Astrocyte of the cerebellum (primary cell): ENCODE data around the gene BUB3.

Source experiments
- DNase-seq: peaks from one replicate; pipeline ENCODE4 v3.0.0-alpha.2; 2011; ENCODE audit warnings: low read depth
- H3K4me3 ChIP-seq: 2 replicates; pipeline ENCODE4 v1.5.1; 2011; ENCODE audit warnings: mild to moderate bottlenecking, low read depth, low read length, moderate library complexity
- in situ Hi-C: cut with HindIII; loops from 2 replicates; pipeline ENCODE4 v1.10.0; 2017; ENCODE audit warnings: low sequenced_read_pairs
- TF ChIP-seq, protein P1 (sequence below): IDR thresholded peaks from 2 replicates; pipeline ENCODE4 v1.5.1; 2012; ENCODE audit warnings: low read length, low read depth, moderate library complexity, mild to moderate bottlenecking; ENCODE audit errors: missing control alignments

The BUB3 gene

DNA sequence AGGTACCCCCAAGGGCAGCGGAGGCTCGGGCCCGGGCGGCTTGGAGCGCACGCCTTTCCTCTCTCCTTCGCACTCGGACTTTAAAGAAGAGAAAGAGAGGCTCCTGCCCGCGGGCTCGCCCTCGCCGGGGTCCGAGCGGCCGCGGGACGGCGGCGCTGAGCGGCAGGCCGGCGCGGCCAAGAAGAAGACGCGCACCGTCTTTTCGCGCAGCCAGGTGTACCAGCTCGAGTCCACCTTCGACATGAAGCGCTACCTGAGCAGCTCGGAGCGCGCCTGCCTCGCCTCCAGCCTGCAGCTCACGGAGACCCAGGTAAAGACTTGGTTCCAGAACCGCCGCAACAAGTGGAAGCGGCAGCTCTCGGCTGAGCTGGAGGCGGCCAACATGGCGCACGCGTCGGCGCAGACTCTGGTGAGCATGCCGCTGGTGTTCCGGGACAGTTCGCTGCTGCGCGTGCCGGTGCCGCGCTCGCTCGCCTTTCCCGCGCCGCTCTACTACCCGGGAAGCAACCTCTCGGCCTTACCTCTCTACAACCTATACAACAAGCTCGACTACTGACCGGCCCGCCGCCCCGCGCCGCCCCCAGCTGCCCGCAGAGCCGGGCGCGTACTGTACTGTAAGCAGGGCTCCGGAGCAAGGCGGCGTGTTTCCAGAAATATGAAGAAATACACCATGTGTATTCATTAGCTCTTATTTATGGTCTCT, 4.5 kb upstream of the BUB3 start:
- DNase-seq = no peak
- peak overlapping the region; percentile 34 for H3K4me3 ChIP-seq
- TF ChIP-seq, protein P1, sequence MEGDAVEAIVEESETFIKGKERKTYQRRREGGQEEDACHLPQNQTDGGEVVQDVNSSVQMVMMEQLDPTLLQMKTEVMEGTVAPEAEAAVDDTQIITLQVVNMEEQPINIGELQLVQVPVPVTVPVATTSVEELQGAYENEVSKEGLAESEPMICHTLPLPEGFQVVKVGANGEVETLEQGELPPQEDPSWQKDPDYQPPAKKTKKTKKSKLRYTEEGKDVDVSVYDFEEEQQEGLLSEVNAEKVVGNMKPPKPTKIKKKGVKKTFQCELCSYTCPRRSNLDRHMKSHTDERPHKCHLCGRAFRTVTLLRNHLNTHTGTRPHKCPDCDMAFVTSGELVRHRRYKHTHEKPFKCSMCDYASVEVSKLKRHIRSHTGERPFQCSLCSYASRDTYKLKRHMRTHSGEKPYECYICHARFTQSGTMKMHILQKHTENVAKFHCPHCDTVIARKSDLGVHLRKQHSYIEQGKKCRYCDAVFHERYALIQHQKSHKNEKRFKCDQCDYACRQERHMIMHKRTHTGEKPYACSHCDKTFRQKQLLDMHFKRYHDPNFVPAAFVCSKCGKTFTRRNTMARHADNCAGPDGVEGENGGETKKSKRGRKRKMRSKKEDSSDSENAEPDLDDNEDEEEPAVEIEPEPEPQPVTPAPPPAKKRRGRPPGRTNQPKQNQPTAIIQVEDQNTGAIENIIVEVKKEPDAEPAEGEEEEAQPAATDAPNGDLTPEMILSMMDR = no peak
- in situ Hi-C loops = no loop called here

DNA sequence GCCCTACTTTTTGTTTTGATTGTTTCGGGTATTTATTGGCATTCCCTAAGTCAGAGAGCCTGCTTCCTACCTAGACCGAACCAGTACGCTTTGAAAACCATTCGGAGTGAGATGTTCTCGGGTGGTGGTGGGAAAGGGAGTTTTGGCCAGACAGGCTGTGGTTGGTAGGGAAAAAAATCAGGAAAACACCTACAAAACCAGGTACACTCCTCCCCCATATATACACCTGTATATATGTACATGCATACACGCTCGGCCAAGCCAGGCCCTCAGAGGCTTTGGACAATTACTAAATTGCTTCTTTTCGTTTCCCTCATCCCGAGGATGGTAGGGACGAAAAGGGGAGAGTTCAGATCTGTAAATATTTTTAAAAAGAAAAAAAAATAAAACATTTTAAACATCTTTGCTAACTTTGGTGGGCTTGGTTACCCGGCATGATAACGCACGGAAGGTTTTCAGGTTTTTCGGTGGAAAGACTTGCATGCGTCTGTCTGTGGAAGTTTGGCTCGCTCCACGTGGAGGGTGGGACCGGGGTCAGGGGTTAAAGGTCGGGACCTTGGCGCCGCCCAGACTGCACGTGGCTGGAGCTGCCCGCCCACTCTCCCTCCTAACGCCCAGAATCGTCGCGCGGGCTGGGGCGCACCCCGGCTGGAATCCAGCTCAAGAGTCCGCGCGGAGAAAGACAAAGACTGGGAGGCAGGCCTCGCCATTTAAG, 3.8 kb upstream of the BUB3 start:
- in situ Hi-C loops = no loop called here
- peak overlapping the region; percentile 34 for H3K4me3 ChIP-seq
- no peak for DNase-seq
- TF ChIP-seq, protein P1 = no peak

DNA sequence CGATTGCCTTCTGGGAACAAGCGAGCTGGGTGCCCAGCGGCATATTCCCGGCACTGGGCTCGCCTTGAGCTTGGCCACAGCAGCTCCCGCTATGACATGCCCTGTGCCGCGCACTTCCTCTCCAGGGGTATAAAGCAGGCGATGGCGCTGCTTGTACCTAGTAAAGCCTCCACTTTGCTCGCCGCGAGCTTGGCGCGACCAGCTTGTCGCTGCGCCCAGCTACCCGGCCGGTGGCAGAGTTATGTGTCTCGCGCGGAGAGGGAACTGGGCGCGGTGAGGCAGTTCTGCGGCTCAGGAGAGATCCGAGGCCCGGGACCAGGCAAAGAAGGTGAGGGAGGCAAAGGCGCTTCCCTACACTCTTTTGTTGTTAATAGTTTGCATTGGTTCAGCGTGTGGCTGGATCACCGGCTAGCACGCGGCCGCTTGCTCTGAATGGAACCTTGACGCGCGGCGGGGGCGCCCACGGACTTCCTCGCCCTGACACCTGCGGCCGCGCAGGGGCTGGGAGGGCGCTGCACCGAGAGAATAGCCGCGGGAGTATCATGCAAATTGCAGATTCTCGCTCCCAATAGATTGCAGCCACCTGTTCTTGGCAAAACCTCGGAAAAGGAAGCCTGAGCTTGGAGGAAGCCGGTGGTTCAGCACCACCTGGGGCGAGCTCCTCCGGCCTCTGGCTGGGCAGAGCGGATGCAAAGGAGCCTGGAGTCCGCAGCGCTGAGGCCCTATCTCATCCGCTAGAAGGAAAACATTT, 3.0 kb upstream of the BUB3 start:
- in situ Hi-C loops = no loop called here
- TF ChIP-seq, protein P1 = no peak
- H3K4me3 ChIP-seq = no peak overlapping the region

DNA sequence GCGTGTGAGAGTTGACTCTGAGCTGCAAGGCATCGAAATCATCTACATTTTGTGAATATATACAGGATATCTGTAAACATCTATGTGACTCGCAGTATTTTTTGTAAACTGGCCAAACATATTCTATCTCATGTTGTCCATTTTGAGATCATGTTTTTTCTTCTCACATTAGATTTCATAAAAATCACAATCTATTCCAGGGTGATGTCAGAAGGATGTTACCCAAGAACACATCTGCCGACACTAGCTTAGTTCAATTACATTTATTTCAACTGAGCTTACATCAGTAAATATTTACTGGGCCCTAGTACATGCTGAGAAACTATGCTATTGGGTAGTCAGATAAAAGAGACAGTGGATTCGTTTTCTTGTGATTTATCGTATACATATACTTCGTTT, 2.5 kb upstream of the BUB3 start:
- TF ChIP-seq, protein P1 = no peak
- no peak overlapping the region for H3K4me3 ChIP-seq
- DNase-seq = no peak
- in situ Hi-C loops = no loop called here

More for the DNA sequence above, 3.0 kb upstream of the BUB3 start:
- DNase-seq = no peak

DNA sequence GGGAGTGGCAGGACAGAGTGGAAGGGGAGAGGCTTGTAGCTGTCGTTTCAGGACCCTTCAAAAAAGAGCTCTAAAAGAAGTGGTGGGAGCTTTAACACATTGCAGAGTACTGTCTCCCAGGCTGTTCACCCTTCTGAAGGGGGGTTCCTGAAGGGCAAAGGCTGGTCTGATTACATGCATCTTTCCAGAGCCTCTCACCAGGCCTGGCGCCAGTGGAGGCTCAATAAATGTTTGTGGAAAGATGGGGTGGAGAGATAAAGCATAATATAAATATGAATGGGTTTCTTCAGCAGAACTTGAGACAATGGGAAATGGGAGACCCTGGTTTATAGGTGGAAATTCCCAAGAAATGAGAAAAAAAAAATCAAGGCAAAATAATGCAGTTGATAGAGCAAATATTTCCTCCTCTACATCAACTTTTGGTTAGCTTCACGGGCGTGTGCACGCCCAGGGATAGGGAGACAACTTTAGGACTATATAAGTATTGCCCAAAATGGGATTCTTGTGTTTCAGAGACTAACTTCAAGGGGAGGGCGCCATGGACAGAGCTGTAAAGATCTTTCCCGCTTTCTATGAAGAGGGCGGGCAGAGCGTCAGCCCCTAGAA, 613 bp upstream of the BUB3 start:
- DNase-seq = no peak
- in situ Hi-C loops = no loop called here
- H3K4me3 ChIP-seq = no peak overlapping the region
- TF ChIP-seq, protein P1 = no peak
